Glomerular visceral epithelial cell (primary cell): Measurements from ENCODE around the gene CYP3A4.
"Not testable (repeated sequence)": the region's sequence is repeated elsewhere in the genome, so short reads cannot be mapped to it uniquely, and the experiment has no call there.

Experiments
- DNase-seq: peaks from one replicate; pipeline ENCODE4 v3.0.0-alpha.2; 2016; ENCODE audit errors: extremely low spot score

Gene CYP3A4

GRCh38 chr7:99752356-99752755 is 31.6 kb downstream of the CYP3A4 start:
- no peak for DNase-seq

GRCh38 chr7:99751322-99752052 is 32.5 kb downstream of the CYP3A4 start:
- DNase-seq, result peak; percentile 45

- no peak for DNase-seq
Observed at GRCh38 chr7:99748846-99749579, 35.0 kb downstream of the CYP3A4 start.

GRCh38 chr7:99746915-99747314 is 37.1 kb downstream of the CYP3A4 start:
- not testable (repeated sequence) for DNase-seq

GRCh38 chr7:99745395-99745794 is 38.6 kb downstream of the CYP3A4 start:
- not testable (repeated sequence) for DNase-seq

- no peak for DNase-seq
Observed at GRCh38 chr7:99742737-99743394, 41.1 kb downstream of the CYP3A4 start.

GRCh38 chr7:99741441-99741795 is 42.6 kb downstream of the CYP3A4 start:
- no peak for DNase-seq

GRCh38 chr7:99740573-99741440 is 43.2 kb downstream of the CYP3A4 start:
- no peak for DNase-seq

GRCh38 chr7:99739699-99740572 is 44.0 kb downstream of the CYP3A4 start:
- DNase-seq, result no peak

GRCh38 chr7:99737726-99738125 is 46.3 kb downstream of the CYP3A4 start:
- peak; percentile 11 for DNase-seq

GRCh38 chr7:99736667-99737066 is 47.3 kb downstream of the CYP3A4 start:
- DNase-seq, result not testable (repeated sequence)

- no peak for DNase-seq
Observed at GRCh38 chr7:99734987-99735386, 49.0 kb downstream of the CYP3A4 start, which contains the start of gene CYP3A7. Gene CYP3A7, minus strand, starts transcription at chr7:99735196. Its CDS starts 103 bp downstream, at chr7:99735093.

GRCh38 chr7:99733448-99733847 is 50.5 kb downstream of the CYP3A4 start:
- no peak for DNase-seq

- no peak for DNase-seq
Observed at GRCh38 chr7:99733003-99733402, 51.0 kb downstream of the CYP3A4 start.

GRCh38 chr7:99731638-99732374 is 52.2 kb downstream of the CYP3A4 start:
- DNase-seq, result no peak

GRCh38 chr7:99730992-99731391 is 53.0 kb downstream of the CYP3A4 start:
- DNase-seq, result no peak

GRCh38 chr7:99730238-99730810 is 53.7 kb downstream of the CYP3A4 start:
- no peak for DNase-seq

- no peak for DNase-seq
Observed at GRCh38 chr7:99729486-99730237, 54.3 kb downstream of the CYP3A4 start.

GRCh38 chr7:99728615-99729014 is 55.4 kb downstream of the CYP3A4 start:
- no peak for DNase-seq
